Stimulated activated CD8-positive, alpha-beta memory T cell treated with anti-CD3 and anti-CD28 coated beads, Interleukin-15, amount 100 ng/mL, for 1 hour (primary cell): ENCODE results near the gene PTPRN.
A peak's percentile ranks its signal among the peaks of the same experiment; 100 is the strongest.

Experiments used
- DNase-seq: peaks from one replicate; pipeline ENCODE4 v3.0.0-alpha.2; 2020; ENCODE audit warnings: low read depth

The PTPRN gene

DNA sequence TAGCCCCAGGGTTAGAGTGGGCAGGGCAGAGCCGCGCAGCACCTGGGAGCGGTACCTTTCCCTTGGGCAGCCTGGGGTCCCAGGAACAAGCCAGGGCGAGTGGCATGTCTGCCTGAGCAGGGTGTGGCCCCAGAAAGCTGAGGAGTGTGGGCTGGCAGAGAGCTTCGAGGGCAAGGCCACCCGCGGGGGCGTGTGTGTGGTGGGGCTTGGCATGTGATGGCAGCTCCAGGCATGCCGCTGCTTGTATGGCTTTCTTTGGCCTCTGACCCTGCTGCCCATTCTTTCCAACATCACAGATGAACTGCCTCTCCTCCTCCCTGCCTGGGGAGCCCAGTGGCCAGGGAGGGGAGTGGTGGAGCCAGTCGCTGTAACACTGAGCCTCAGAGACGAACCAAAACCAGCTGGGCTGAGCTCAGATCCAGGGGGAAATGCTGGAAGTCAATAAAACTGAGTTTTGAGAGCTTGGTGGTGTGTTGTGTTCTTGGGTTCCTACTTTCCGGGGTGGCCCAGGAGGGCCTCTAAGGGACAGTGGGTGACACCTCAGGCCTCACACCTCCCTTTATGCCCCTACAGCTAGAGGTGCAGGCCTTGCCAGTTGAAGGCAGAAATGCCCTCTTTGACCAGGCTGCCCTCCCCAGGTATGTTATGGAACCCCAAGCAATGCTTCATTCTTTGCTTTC, 22.6 kb downstream of the PTPRN start:
- no peak for DNase-seq

DNA sequence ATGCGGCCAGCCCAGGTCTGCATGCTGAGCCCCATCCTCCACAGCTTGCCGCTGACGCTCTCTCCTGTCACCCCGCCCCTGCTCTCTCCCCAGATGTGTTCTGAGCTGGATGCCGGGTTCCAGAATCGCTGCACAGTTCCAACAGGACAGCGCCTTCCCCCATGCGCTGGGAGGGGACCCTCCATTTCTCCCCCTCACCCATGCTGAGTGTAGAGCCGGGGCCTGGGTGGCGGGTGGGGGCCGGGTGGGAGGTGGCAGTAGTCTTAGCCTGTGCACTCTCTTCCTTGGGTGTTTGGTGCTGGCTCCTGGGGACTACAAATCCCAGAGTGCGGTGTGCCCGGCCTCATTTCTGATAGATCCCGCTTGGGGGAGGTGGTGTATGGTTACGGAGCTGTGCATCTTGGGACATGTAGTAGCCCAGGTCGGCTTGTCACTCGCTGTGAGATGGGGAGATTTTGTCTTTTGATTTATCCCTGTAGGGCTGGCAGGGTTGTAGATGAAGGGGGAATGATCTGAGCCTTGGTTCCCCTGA, 23.2 kb downstream of the PTPRN start:
- DNase-seq = no peak

DNA sequence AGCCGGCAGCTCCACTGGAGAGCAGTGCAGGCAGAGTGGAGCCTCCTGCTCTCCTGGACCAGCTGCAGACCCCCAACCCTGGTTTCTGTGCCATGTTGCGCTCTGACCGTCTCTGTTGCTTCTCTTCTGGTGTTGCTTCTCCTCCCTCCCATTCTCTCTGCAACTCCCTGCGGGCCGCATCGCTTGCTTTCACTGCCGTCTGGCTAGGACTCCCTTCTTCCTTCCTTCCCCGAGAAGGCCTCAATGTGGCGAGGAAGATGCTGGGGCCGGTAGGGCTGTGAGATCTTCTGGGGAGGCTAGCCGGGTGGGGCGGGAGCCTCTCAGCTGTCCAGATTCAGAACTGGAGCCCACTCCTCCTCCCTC, 23.8 kb downstream of the PTPRN start:
- no peak for DNase-seq

DNA sequence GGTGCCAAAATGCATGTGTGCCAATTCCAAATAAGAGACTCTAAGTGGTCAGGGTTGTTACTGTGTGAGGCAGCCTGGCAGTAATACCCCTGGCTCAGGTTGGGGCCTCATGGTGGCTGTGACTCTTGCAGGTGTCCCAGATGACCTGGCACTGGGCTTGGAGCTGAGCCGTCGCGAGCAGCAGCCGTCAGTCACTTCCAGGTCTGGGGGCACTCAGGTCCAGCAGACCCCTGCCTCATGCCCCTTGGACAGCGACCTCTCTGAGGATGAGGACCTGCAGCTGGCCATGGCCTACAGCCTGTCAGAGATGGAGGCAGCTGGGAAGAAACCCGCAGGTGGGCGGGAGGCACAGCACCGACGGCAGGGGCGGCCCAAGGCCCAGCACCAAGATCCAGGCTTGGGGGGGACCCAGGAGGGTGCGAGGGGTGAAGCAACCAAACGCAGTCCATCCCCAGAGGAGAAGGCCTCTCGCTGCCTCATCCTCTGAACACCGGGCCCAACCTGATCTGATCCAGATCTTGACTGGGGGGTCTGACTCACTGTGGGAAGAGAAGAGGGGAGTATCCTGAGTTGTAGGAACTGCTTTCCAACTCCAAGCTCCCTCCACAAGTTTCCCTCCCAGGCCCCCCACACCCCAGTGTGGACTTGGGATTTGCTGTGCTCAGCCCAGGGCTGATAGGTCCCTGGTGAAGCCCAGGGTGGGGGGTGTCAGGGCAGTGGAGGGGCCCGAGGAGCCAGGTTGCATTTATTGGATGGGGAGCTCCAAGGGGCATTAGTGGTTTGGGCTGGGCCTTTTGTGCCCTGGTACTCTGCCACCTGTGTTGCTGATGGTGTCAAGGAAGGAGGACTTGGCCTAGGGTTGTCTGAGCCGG, 24.5 kb downstream of the PTPRN start:
- no peak for DNase-seq

DNA sequence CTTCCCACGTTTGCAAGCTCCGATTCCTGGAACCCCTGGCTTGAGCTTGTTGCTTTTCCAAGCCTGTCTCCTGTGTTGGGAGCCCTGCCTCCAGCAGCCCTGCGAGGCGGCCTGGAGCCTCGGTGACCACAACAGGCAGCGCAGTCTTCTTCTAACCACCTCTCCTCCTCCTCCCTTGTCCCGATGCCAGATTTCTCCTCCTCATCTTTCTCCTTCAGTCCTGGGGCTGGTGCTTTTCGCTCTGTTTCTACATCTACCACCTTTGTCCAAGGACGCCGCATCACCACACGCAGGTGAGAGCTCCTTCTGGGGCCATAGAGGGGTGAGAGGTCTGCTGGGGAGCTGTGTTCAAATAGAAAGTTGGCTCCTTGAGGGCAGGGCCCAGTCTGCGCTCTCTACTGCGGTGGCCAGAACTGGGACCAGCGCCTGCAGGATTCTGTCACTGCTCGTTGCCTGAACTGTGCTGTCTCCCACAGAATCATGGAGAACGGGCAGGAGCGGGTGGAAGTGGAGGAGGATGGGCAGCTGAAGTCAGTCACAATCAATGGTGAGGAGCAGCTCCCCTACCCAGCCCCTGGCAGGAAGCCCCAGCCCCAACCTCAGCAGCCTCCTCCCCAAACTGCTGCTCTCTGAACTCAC, 26.1 kb downstream of the PTPRN start:
- no peak for DNase-seq

DNA sequence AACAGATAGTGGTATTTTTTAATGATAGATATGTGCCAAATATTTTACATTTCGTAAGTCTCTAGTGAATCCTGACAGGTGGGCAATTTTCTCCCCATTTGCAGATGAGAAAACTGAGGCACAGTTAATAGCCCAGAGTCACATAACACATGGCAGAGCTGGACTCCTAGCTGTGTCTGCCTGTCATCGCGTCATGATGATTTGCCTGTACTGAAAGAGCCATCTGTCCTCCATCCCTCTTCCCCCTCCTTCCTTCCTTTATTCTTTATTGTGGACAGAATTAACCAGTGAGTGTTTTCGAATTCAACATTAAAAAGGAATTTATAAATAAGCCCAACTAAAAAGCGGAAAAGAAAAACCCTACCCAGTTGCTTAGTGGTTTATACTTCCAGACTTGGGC, 26.8 kb downstream of the PTPRN start:
- DNase-seq = no peak

DNA sequence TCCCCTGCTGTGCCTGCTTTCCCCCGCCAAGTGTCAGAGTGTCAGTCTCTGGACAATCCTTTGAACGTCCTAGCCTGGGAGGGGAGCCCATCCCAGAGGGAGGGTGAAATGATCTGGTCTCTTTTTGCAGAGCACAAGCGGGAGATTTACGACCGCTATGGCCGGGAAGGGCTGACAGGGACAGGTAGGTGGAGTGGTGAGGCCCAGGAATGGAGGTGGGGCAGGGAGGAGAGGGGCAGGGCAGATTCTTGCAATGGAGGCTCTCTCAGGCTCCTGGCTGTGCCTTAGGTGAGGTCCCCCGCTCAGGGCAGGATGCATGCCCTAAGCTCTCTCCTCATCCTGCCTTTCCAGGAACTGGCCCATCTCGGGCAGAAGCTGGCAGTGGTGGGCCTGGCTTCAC, 27.6 kb downstream of the PTPRN start:
- no peak for DNase-seq

DNA sequence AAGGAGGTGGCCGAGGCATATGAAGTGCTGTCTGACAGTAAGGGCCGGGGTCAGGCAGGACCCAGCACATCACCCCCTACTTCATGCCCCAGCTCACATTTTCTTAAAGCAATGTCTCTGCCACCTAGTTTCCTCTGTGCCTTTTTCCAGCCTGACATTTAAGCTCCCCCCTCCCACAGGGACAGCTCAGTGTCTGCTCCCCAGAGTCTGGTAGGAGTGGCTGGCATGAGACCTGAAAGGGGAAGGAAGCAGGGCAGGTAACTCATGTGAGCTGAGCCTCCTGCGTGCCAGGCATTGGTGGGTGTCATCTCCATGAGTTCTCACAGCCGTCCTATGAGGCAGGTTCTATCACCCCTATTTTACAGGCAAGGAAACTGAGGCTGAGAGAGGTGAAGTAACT, 28.6 kb downstream of the PTPRN start:
- DNase-seq = no peak

DNA sequence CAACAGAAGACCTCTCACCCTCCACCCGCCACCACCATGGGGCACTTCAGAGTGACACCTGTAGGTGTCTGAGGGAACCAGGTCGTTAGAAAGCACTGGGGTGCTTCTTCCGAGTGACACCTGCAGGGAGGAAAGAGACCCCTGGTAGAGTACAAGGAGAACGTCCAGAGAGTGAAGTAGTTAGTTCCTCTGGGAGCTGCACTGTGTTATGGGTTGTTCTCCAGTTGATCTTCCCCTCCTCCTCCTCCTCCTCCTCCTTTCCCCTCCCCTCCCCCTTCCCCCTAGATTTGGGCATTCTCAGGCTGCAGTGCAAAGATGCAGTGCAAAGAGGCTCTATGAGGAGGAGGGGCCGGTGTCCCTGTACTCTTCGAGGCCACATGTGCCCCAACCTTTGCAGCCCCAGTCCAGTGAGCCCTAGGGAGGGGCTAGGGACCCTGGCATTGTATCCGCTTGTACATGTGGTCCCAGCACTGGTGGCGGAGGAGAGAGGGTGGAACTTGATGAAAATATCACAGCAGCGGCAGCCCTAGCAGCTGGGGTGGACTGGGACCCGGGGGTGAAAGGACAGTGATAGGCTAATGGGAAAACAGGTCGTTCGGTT, 29.2 kb downstream of the PTPRN start:
- no peak for DNase-seq

DNA sequence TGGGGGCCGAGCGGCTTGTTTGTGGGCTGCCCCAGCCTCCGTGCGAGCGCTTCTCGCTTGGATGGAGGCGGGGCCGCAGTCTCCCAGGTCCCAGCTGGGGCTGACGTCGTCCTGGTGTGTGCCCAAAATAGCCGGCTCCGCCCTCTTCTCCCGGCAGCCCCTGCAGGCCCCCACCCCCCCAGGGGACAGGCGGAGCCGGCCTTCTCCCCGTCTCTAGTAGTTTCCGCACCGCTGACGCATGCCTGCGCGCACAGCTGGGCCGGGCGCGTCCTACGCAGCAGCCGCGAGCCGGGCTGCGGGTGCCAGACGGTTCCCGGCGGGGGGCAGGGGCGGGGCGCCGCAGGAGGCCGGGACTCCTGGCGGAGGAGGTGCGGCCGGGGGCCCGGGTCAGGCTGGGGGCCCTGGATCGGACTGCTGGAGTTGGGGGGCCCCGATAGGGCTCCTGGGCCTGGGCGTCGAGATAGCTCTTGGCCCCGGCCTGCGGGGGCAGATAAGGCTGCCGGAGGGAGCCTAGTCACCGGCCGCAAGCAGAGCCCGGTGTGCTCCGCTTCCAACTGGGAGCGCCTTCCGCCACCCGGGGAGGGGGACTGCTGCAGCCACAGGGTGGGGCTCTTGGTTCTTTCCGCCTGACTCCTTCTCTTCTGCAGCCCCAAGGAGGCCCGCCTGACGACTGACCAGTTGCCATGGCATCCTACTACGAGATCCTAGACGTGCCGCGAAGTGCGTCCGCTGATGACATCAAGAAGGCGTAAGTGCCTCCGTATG, 29.9 kb downstream of the PTPRN start, which contains the start of gene DNAJB2:
DNAJB2 (plus strand) TSS at position 216 of the 765 bp plus-strand sequence; CDS start at position 684, 468 bp downstream.
- peak; percentile 97 for DNase-seq

DNA sequence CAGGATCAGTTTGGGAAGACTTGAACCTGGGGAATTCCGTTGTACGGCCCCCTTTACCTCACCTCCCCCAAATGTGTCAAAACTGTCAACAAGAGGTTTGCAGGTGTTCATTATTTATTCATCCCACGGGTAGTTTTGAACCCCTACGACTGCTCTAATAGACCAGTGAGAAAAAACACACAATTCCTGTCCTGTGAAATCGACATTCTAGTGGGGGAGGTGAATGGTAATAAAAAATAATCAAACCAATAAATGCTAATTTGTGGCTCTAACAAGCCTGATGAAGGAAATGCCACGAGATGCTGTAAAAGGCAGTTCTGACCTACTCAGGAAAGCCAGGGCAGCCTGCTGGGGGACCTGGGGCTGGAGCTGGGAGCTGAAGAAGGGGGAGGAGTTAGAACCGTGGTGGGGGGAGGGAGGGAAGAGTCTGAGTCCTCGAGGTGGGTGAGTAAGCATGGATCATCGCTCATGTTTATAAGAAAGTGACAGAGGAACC, 30.5 kb downstream of the PTPRN start:
- no peak for DNase-seq

DNA sequence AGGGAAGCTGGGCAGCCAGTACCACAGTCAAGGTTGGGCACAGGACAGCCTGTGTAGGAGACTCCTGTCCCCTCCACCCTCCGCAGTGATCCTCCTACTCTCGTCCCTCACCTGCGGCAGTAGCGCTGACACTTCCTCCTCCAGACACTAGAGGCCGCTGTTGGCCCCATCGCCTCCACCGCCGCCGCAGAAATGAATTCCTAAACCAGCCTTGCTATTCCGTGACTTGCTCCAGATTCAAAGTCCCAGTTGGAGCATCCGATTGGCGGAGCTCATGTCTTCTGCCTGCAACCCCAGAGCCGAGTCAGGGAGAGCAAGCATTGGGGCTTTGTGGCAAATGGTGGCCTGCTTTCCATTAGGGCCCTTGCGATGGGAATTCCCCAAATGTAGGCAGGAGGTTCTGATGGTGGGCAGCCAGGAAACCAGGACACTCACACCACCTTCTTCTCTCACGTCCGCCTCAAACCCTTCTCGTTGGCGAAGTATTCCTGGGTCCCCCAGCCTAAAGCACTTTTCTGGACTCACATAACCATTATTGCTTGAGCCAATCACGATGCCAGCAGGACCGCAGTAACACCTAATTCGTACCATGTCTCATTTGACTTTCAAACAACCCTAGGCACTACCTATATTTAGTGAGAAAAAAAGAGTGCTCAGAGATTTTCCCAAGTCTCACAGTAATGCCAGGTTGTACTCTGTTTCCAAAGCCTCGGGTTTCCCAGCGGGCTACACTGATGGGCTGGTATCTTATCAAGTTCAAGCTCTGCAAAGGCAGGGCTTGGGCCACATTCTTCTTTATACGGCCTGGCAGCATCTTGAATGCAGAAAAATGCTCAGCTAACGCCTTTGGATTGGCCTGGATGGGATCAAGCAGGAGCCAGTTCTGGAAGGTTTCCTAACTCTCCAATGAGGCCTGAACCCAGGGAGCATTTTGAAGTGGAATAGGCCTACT, 31.2 kb downstream of the PTPRN start:
- DNase-seq = peak; percentile 54

DNA sequence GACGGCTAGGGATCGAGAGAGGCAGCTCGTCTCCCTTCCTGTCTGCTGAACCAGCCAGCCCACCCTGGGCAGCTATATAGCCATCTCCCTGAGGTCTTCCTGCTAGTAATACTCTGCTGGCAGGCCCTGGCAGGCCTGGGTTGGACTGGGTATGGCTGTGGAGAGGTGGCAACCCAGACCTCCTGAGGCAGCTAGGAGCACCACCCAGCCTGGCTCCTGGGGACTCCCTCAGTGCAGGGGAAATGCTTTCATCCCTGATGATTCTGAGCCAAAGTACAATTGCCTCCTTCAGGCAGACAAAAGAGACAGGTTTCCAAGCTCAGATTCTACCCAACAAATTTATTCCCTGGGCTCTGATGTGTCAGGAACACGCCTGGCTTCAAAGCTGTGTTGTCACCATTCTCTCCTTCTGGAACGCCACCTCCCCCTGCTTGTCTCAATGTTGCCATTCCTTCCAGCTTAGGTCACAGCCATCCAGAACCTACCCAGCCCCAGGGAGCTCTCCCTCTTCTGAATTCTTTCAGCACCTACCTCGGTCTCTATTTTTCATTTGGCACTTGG, 34.8 kb downstream of the PTPRN start:
- DNase-seq = no peak

DNA sequence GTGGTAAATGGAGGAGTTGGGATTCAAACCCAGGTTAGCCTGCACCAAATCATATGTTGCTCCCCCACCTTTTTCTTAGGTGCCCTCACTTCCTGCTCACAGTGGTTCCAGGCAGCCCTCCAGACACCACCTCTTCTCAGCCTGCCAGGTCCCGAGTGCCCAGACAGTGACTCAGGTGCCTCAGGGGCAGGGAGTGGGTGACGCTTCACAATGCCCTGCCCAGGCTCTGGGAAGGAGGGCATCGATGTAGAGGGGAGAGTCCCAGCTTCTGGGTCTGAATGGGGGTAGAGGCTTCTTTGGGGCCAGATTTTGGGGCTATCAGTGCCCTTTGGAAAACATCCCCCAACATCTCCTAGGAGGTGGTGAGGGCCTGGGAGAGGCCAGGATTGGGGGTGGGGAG, 35.3 kb downstream of the PTPRN start:
- no peak for DNase-seq

DNA sequence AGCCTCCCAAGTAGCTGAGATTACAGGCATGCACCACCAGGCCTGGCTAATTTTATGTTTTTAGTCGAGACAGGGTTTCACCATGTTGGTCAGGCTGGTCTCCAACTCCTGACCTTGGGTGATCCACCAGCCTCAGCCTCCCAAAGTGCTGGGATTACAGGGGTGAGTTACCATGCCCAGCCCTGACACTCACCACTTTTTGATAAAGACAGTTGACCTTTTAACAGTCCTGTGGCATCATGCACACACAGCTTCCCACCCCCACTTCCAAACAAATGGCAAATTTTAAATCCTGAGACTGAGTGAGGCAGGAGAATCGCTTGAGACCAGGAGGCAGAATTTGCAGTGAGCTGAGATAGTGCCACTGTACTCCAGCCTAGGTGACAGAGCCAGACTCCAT, 36.2 kb downstream of the PTPRN start:
- no peak for DNase-seq

DNA sequence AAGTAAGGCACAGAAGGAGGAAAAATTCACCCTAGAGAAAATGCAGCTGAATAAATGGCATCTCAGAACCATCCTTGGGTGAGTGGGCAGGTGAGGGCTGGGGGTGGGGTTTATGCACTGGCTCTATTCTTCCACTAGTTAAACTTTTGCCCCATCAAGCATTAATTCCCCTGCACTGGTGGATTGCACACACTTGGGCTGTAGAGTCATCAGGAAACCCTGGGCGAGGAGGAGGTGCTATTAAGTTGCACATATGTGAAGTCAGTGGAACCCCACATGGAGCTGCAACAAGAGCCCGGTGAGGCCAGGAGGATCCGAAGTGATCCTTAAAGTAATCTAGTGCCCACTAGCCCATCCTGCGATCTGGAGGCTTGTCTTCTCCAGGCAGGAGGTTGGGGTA, 36.8 kb downstream of the PTPRN start:
- no peak for DNase-seq

DNA sequence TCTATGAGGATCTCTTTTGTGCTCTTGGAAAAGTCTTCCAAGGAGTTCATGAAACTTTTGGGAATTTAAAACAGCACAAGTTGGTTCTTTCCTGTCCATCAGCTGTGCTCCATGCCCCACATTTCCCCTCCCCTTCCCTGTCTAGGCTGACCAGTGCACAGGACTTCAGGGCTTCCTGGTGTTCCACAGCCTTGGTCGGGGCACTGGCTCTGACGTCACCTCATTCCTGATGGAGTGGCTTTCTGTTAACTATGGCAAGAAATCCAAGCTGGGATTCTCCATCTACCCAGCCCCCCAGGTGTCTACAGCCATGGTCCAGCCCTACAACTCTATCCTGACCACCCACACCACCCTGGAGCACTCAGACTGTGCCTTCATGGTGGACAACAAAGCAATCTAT, 38.2 kb downstream of the PTPRN start:
- DNase-seq = no peak

DNA sequence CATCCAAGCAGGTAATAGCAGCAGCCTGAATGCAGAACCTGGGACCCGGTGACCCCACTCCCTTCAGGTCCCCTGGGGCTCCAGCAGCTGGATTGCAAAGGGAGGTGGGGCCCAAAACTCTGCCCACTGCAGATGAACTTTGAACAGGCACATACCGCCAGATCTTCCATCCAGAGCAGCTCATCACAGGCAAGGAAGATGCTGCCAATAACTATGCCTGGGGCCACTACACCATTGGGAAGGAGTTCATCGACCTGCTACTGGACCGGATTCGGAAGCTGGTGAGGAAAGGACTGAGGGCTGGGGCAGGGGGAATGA, 39.2 kb downstream of the PTPRN start:
- no peak for DNase-seq

DNA sequence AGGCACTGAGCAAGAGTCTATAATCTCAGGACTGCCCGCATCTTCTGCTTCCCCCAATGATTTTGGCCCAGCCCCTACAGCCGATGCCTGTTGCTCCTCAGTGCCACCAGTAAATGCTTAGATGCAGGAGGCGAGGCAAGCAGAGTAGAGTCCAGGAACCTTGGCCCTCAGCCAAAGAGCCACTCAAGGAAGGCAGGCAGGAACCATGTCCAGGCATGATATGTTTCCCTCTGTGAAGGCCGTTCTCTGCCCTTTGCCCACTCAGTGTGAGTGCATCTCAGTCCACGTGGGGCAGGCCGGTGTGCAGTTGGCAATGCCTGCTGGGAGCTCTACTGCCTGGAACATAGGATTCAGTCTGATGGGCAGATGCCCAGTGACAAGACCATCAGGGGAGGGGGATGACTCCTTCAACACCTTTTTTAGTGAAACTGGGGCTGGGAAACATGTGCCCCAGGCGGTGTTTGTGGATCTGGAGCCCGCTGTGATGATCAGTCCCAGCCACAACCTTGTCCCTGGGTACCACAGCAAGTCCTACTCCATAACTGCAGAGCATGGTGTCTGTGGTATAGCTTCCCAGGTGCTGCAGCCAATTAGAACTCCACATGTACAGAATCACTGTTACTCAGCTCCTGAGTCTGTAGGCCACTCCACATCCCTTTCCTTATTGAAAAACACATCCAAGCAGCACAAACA, 39.7 kb downstream of the PTPRN start:
- DNase-seq = no peak

DNA sequence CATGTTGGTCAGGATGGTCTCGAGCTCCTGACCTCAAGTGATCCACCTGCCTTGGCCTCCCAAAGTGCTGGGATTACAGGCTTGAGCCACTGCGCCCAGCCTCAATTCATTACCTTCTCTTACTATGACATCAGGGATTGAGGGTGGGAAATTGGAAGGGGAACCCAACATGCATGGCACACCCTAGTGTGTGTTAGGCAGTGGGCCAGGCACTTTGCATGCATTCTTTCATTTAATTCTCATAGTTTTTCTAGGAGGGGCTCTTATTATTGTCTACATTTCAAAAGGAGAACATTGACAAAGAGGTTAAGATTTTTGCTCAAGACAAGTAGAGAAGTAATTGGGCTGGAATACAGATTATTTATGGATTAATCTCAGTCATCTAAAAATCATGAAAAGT, 40.9 kb downstream of the PTPRN start:
- DNase-seq = no peak
